Activated effector memory CD4-positive, alpha-beta T cell treated with anti-CD3 and anti-CD28 coated beads, Interleukin-2, amount 50 U/mL, for 16 hours (primary cell): ENCODE results near the gene PDPK1.

ENCODE experiments used
- DNase-seq: peaks from one replicate; pipeline ENCODE4 v3.0.0-alpha.2; 2020

PDPK1 gene

GRCh38 chr16:2507665-2508064 is 30.2 kb upstream of the PDPK1 start:
- no peak for DNase-seq

- DNase-seq = no peak
Observed at GRCh38 chr16:2508722-2509400, 29.0 kb upstream of the PDPK1 start.

- DNase-seq = no peak
Observed at GRCh38 chr16:2511128-2511800, 26.6 kb upstream of the PDPK1 start.

GRCh38 chr16:2511996-2512734 is 25.7 kb upstream of the PDPK1 start:
- DNase-seq = no peak

GRCh38 chr16:2512735-2513404 is 25.0 kb upstream of the PDPK1 start:
- no peak for DNase-seq

- DNase-seq = peak; percentile 96
Observed at GRCh38 chr16:2513405-2514332, 24.2 kb upstream of the PDPK1 start, which contains the start of gene ATP6V0C. Gene ATP6V0C, plus strand, starts transcription at chr16:2513952. Its CDS starts 152 bp downstream, at chr16:2514104.

GRCh38 chr16:2514333-2515179 is 23.3 kb upstream of the PDPK1 start:
- peak; percentile 79 for DNase-seq

GRCh38 chr16:2515180-2515851 is 22.5 kb upstream of the PDPK1 start:
- DNase-seq = peak; percentile 64

GRCh38 chr16:2516391-2517240 is 21.2 kb upstream of the PDPK1 start:
- no peak for DNase-seq

- DNase-seq = no peak
Observed at GRCh38 chr16:2517954-2518605, 19.7 kb upstream of the PDPK1 start.

GRCh38 chr16:2518823-2519710 is 18.8 kb upstream of the PDPK1 start:
- DNase-seq = no peak

- no peak for DNase-seq
Observed at GRCh38 chr16:2519711-2520080, 18.1 kb upstream of the PDPK1 start.

GRCh38 chr16:2520097-2520783 is 17.6 kb upstream of the PDPK1 start, which contains the start of gene AMDHD2:
Gene AMDHD2, plus strand, starts transcription at chr16:2520371. Its CDS starts 88 bp downstream, at chr16:2520459.
- peak; percentile 96 for DNase-seq

- peak; percentile 87 for DNase-seq
Observed at GRCh38 chr16:2520784-2521531, 16.9 kb upstream of the PDPK1 start.

GRCh38 chr16:2523801-2524231 is 14.0 kb upstream of the PDPK1 start:
- DNase-seq = no peak

- no peak for DNase-seq
Observed at GRCh38 chr16:2524339-2524938, 13.4 kb upstream of the PDPK1 start.
